WTC11 (cell line): ENCODE measurements around the gene KRT16. TPM values are rescaled to one million over a fixed set of nuclear protein-coding genes. Genes with fewer than 3 reads are reported as not detected.
"Not testable (repeated sequence)": the region's sequence is repeated elsewhere in the genome, so short reads cannot be mapped to it uniquely, and the experiment has no call there.

Experiments used
- ATAC-seq: fragments of 200-7000 bp; cut with Tn5 transposase; 2 replicates; pipeline ENCODE4 v1.10.0; 2021; ENCODE audit warnings: mild to moderate bottlenecking, moderate library complexity
- CTCF ChIA-PET: fragments of 300-600 bp; sonication (Branson Sonifier 250); formaldehyde crosslinking; loops from one replicate; lab custom pipeline; 2021; ENCODE audit warnings: antibody characterized with exemption; lab: Charles Lee
- POLR2A ChIA-PET: fragments of 350-600 bp; sonication (Branson Sonifier 250); formaldehyde crosslinking; loops from one replicate; lab custom pipeline; 2021; ENCODE audit warnings: antibody characterized with exemption; lab: Charles Lee
- DNase-seq: peaks from one replicate; pipeline ENCODE4 v3.0.0; 2021; ENCODE audit warnings: low spot score
- H3K27ac Mint-ChIP-seq: 2 replicates; pipeline ENCODE4 v1.8.0; 2021; ENCODE audit warnings: mixed read lengths
- H3K27me3 Mint-ChIP-seq: 2 replicates; pipeline ENCODE4 v1.8.0; 2021; ENCODE audit warnings: low read depth, mild to moderate bottlenecking, moderate library complexity, mixed read lengths
- H3K36me3 Mint-ChIP-seq: 2 replicates; pipeline ENCODE4 v1.8.0; 2021; ENCODE audit warnings: mixed read lengths
- H3K4me1 Mint-ChIP-seq: 2 replicates; pipeline ENCODE4 v1.8.0; 2022; ENCODE audit warnings: mixed read lengths
- H3K4me3 Mint-ChIP-seq: 2 replicates; pipeline ENCODE4 v1.8.0; 2021; ENCODE audit warnings: mild to moderate bottlenecking, moderate library complexity, mixed read lengths
- H3K9me3 Mint-ChIP-seq: 2 replicates; pipeline ENCODE4 v1.8.0; 2021; ENCODE audit warnings: mixed read lengths
- ARID4B ChIP-seq: sonication (generic); formaldehyde crosslinking; IDR thresholded peaks from 2 replicates; pipeline ENCODE4 v1.8.0; 2023; ENCODE audit warnings: missing genetic modification reagents, mild to moderate bottlenecking, borderline replicate concordance
- ATF3 ChIP-seq: sonication (generic); formaldehyde crosslinking; conservative IDR thresholded peaks from 2 replicates; pipeline ENCODE4 v1.8.1; 2022; ENCODE audit warnings: mild to moderate bottlenecking, missing genetic modification reagents
- ATF6 ChIP-seq: sonication (generic); formaldehyde crosslinking; IDR thresholded peaks from 2 replicates; pipeline ENCODE4 v1.8.1; 2023; ENCODE audit warnings: mild to moderate bottlenecking, missing genetic modification reagents
- CDX4 ChIP-seq: fragments of 250-450 bp; sonication (Bioruptor Pico); IDR thresholded peaks from 2 replicates; pipeline ENCODE4 v1.9.0; 2021; ENCODE audit warnings: moderate library complexity, mild to moderate bottlenecking, inconsistent platforms, borderline replicate concordance
- E2F1 ChIP-seq: sonication (generic); formaldehyde crosslinking; IDR thresholded peaks from 2 replicates; pipeline ENCODE4 v1.8.0; 2022; ENCODE audit warnings: mild to moderate bottlenecking, missing genetic modification reagents
- E2F5 ChIP-seq: sonication (generic); formaldehyde crosslinking; IDR thresholded peaks from 2 replicates; pipeline ENCODE4 v1.8.1; 2022; ENCODE audit warnings: mild to moderate bottlenecking, moderate library complexity, missing genetic modification reagents
- ELF4 ChIP-seq: sonication (generic); formaldehyde crosslinking; IDR thresholded peaks from 2 replicates; pipeline ENCODE4 v1.8.1; 2022; ENCODE audit warnings: low read depth, mild to moderate bottlenecking, moderate library complexity, missing genetic modification reagents
- EMX1 ChIP-seq: fragments of 250-450 bp; sonication (Bioruptor Pico); IDR thresholded peaks from 2 replicates; pipeline ENCODE4 v1.8.0; 2021; ENCODE audit warnings: mild to moderate bottlenecking
- ERG ChIP-seq: fragments of 250-450 bp; sonication (Bioruptor Pico); IDR thresholded peaks from 2 replicates; pipeline ENCODE4 v1.8.0; 2021; ENCODE audit warnings: mild to moderate bottlenecking
- HMGXB4 ChIP-seq: sonication (generic); formaldehyde crosslinking; IDR thresholded peaks from 2 replicates; pipeline ENCODE4 v1.8.1; 2023; ENCODE audit warnings: mild to moderate bottlenecking, moderate library complexity, missing genetic modification reagents
- IRF1 ChIP-seq: sonication (generic); formaldehyde crosslinking; IDR thresholded peaks from 2 replicates; pipeline ENCODE4 v1.8.0; 2023; ENCODE audit warnings: missing genetic modification reagents
- JAZF1 ChIP-seq: fragments of 250-450 bp; sonication (Bioruptor Pico); IDR thresholded peaks from 2 replicates; pipeline ENCODE4 v1.9.0; 2021; ENCODE audit warnings: moderate library complexity, mild to moderate bottlenecking, inconsistent platforms
- MAX ChIP-seq: sonication (generic); formaldehyde crosslinking; IDR thresholded peaks from 2 replicates; pipeline ENCODE4 v1.8.0; 2022; ENCODE audit warnings: mild to moderate bottlenecking, missing genetic modification reagents
- MXD4 ChIP-seq: fragments of 250-450 bp; sonication (Bioruptor Pico); IDR thresholded peaks from 2 replicates; pipeline ENCODE4 v1.8.0; 2021; ENCODE audit warnings: mild to moderate bottlenecking, moderate library complexity, borderline replicate concordance
- MYBL2 ChIP-seq: sonication (generic); formaldehyde crosslinking; IDR thresholded peaks from 2 replicates; pipeline ENCODE4 v1.8.1; 2023; ENCODE audit warnings: mild to moderate bottlenecking, moderate library complexity, missing genetic modification reagents
- TCF7 ChIP-seq: sonication (generic); formaldehyde crosslinking; IDR thresholded peaks from 2 replicates; pipeline ENCODE4 v1.8.0; 2022; ENCODE audit warnings: mild to moderate bottlenecking, low read depth, missing genetic modification reagents, moderate library complexity
- ZNF121 ChIP-seq: sonication (generic); formaldehyde crosslinking; IDR thresholded peaks from 2 replicates; pipeline ENCODE4 v1.8.0; 2023; ENCODE audit warnings: missing genetic modification reagents
- ZNF396 ChIP-seq: fragments of 250-450 bp; sonication (Bioruptor Pico); IDR thresholded peaks from 2 replicates; pipeline ENCODE4 v1.8.0; 2021; ENCODE audit warnings: mild to moderate bottlenecking, moderate library complexity, borderline replicate concordance
- ZNF416 ChIP-seq: fragments of 250-450 bp; sonication (Bioruptor Pico); IDR thresholded peaks from 2 replicates; pipeline ENCODE4 v1.9.0; 2021; ENCODE audit warnings: mild to moderate bottlenecking, inconsistent platforms
- total RNA-seq: library from RNA; stranded (reverse); gene quantifications from 3 replicates; pipeline ENCODE4 v1.2.3, GENCODE V29; 2021

KRT16 gene
- total RNA-seq, 1 experiment from 2014 or later, result not detected

- TF ChIP-seq TCF7 (CRISPR knock-in tag) (no peak), ATF3 (no peak), ZNF396 (CRISPR knock-in tag) (no peak)
These were observed 34.0 kb downstream of the KRT16 start (continued) for GRCh38 chr17:41578538-41578937.

- Mint-ChIP-seq H3K27me3 (peaks cover 28% of the 10 kb centered on the region), H3K4me1 (peaks cover 11% of the 10 kb centered on the region)
- CTCF ChIA-PET, result interaction anchor here (2.3 to 5.2 kb wide), 2 partner anchors 28 to 72 kb away, joined by 12 to 27 read pairs; no protein-coding TSS in a partner anchor
- H3K36me3 Mint-ChIP-seq, H3K4me3 Mint-ChIP-seq, POLR2A ChIA-PET, H3K27ac Mint-ChIP-seq, H3K9me3 Mint-ChIP-seq, ATAC-seq, DNase-seq: not testable (repeated sequence)
These were observed 35.8 kb downstream of the KRT16 start for GRCh38 chr17:41576740-41577139.

GRCh38 chr17:41575336-41575735, 37.2 kb downstream of the KRT16 start:
- POLR2A ChIA-PET, result no interaction called here
- no peaks in the 10 kb centered on the region for H3K36me3 Mint-ChIP-seq
- H3K9me3 Mint-ChIP-seq, result no peaks in the 10 kb centered on the region; the same call in 1 of the 2 replicates
- no peak for TF ChIP-seq MXD4 (CRISPR knock-in tag)
- TF ChIP-seq HMGXB4, result no peak
- TF ChIP-seq MAX (CRISPR knock-in tag), result no peak
- no peak for TF ChIP-seq ERG (CRISPR knock-in tag)
- TF ChIP-seq ELF4 (CRISPR knock-in tag), result no peak
- no peak for TF ChIP-seq IRF1 (CRISPR knock-in tag)
- no peak for TF ChIP-seq ARID4B (CRISPR knock-in tag)
- TF ChIP-seq ZNF416, result no peak
- TF ChIP-seq TCF7 (CRISPR knock-in tag), result no peak
- TF ChIP-seq ZNF121 (CRISPR knock-in tag), result no peak
- TF ChIP-seq JAZF1 (CRISPR knock-in tag), result no peak
- TF ChIP-seq EMX1, result no peak
- no peak for TF ChIP-seq CDX4 (CRISPR knock-in tag)
- no peak for TF ChIP-seq ATF6 (CRISPR knock-in tag)
- no peak for TF ChIP-seq MYBL2 (CRISPR knock-in tag)
- no peak for TF ChIP-seq E2F1 (CRISPR knock-in tag)
- TF ChIP-seq E2F5 (CRISPR knock-in tag), result no peak

More at GRCh38 chr17:41575336-41575735, 37.2 kb downstream of the KRT16 start:
- Mint-ChIP-seq H3K4me1 (peaks cover 11% of the 10 kb centered on the region), H3K27me3 (peaks cover 21% of the 10 kb centered on the region), H3K4me3 (no peak overlapping the region), H3K27ac (no peak overlapping the region)
- CTCF ChIA-PET, result interaction anchor here (0.6 to 5.2 kb wide), 4 partner anchors 27 to 100 kb away, joined by 5 to 27 read pairs (median 10); no protein-coding TSS in a partner anchor
- DNase-seq (no peak), ATAC-seq (no peak)
